ENCODE results near the gene LCT.
"Not testable (repeated sequence)": the region's sequence is repeated elsewhere in the genome, so short reads cannot be mapped to it uniquely, and the experiment has no call there.

The LCT gene

GRCh38 chr2:135796606-135797005, 40.4 kb downstream of the LCT start:
- DNase-seq = no peak

GRCh38 chr2:135795641-135796040, 41.3 kb downstream of the LCT start:
- not testable (repeated sequence) for DNase-seq

- DNase-seq = no peak
These were observed 44.4 kb downstream of the LCT start for GRCh38 chr2:135792401-135793150.

- no peak for DNase-seq
These were observed 45.4 kb downstream of the LCT start for GRCh38 chr2:135791418-135792190.

- no peak for DNase-seq
These were observed 46.6 kb downstream of the LCT start for GRCh38 chr2:135790423-135790822.

GRCh38 chr2:135786823-135787222, 50.2 kb downstream of the LCT start:
- DNase-seq = no peak

- DNase-seq = no peak
These were observed 52.0 kb downstream of the LCT start for GRCh38 chr2:135785032-135785431.

- DNase-seq = no peak
These were observed 53.5 kb downstream of the LCT start for GRCh38 chr2:135783439-135783838.

GRCh38 chr2:135782231-135782630, 54.8 kb downstream of the LCT start:
- no peak for DNase-seq

- DNase-seq = no peak
These were observed 60.6 kb downstream of the LCT start for GRCh38 chr2:135776367-135776766.

- no peak for DNase-seq
These were observed 61.6 kb downstream of the LCT start for GRCh38 chr2:135775420-135775819.

- no peak for DNase-seq
These were observed 63.1 kb downstream of the LCT start for GRCh38 chr2:135773917-135774316.

GRCh38 chr2:135773319-135773718, 63.7 kb downstream of the LCT start:
- DNase-seq = no peak

- DNase-seq = no peak
These were observed 68.1 kb downstream of the LCT start for GRCh38 chr2:135768863-135769262.

- no peak for DNase-seq
These were observed 74.5 kb downstream of the LCT start for GRCh38 chr2:135762530-135762929.

- DNase-seq = no peak
These were observed 75.0 kb downstream of the LCT start for GRCh38 chr2:135762022-135762421.

- no peak for DNase-seq
These were observed 80.3 kb downstream of the LCT start for GRCh38 chr2:135756692-135757091.

GRCh38 chr2:135755573-135755972, 81.4 kb downstream of the LCT start:
- no peak for DNase-seq

- no peak for DNase-seq
These were observed 91.4 kb downstream of the LCT start for GRCh38 chr2:135745545-135745944.

GRCh38 chr2:135744760-135745314, 92.1 kb downstream of the LCT start:
- DNase-seq = peak; percentile 4

GRCh38 chr2:135743860-135744259, 93.1 kb downstream of the LCT start:
- DNase-seq = no peak

- peak; percentile 32 for DNase-seq
These were observed 94.6 kb downstream of the LCT start for GRCh38 chr2:135742325-135742757.

GRCh38 chr2:135741395-135742324, 95.3 kb downstream of the LCT start, which contains the start of gene UBXN4:
Gene UBXN4, plus strand, starts transcription at chr2:135741855. Its CDS starts 75 bp downstream, at chr2:135741930.
- peak; percentile 98 for DNase-seq

All from CD4-positive, alpha-beta T cell treated with Interferon gamma for 1 hour (primary cell).